OCI-LY3 (cell line): ENCODE measurements around the gene SRF.

Experiments
- CTCF ChIP-seq: fragments of 200-600, 300-600 bp; sonication (generic); IDR thresholded peaks from 2 replicates; pipeline ENCODE4 v1.5.1; 2014; ENCODE audit warnings: antibody characterized with exemption, low read length, low read depth
- EZH2phosphoT487 ChIP-seq: fragments of 200-600 bp; shearing (Covaris generic); IDR thresholded peaks from 2 replicates; pipeline ENCODE4 v1.6.1; 2018; ENCODE audit warnings: antibody characterized with exemption, mixed run types, low read depth

DNA sequence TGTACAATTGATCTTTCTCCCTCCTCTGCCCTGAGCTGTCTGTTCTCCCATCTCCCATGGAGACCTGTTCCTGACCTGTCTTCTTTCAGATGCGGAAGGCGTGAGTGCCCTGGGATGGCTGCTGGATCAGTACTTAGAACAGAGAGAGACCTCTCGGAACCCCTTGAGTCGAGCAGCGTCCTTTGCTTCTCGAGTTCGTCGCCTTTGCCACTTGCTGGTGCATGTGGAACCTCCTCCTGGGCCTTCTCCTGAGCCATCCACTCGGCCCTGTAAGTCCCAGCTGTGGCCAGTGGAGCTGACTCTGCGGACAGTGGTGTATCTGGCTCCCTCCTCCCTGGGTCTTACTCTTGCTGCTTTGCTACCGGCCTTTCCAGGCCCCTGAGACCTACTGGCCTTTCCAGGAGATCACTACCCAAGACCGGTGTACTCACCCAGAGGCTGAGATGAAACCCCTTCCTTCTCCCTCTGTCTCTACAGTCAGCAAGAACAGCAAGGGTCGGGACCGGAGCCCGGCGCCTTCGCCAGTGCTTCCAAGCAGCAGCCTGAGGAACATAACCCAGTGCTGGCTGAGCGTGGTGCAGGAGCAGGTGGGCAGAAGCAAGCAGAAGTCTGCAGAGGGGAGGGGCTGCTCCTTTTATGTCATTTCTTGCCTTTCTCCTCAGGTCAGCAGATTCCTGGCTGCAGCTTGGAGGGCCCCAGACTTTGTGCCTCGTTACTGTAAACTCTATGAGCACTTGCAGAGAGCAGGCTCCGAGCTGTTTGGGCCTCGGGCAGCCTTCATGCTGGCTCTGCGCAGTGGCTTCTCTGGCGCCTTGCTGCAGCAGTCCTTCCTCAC is 33.4 kb downstream of the SRF start:
- TF ChIP-seq CTCF, result no peak
- no peak for TF ChIP-seq EZH2phosphoT487
